Activated CD4-positive, alpha-beta T cell treated with anti-CD3 and anti-CD28 coated beads for 4 hours (primary cell): ENCODE results near the gene TMEM87B.
A peak's percentile ranks its signal among the peaks of the same experiment; 100 is the strongest.
"Not testable (repeated sequence)": the region's sequence is repeated elsewhere in the genome, so short reads cannot be mapped to it uniquely, and the experiment has no call there.

Experiments used
- DNase-seq, 2 donors: peaks; one replicate each; pipeline ENCODE4 v3.0.0-alpha.2; 2020

Gene TMEM87B

DNA sequence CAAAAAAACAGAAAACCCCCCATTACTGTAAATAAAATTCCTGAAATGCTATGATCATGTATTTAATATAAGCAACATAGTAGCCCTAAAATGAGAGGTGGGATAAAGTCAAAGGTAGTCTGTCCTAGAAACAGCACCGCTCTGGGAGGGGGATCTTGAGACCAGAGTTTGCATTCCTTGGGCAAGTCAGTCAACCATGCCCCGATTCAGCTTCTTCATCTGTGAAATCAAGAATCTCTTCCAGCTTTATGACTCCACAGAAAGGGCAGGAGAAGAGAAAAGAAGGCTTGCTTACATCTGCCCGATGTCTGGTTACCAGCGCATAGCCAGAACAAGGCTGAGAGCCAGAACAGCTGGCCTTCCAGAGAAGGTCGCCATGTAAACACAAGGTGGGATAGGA is 81.0 kb downstream of the TMEM87B start:
- no peak for DNase-seq

DNA sequence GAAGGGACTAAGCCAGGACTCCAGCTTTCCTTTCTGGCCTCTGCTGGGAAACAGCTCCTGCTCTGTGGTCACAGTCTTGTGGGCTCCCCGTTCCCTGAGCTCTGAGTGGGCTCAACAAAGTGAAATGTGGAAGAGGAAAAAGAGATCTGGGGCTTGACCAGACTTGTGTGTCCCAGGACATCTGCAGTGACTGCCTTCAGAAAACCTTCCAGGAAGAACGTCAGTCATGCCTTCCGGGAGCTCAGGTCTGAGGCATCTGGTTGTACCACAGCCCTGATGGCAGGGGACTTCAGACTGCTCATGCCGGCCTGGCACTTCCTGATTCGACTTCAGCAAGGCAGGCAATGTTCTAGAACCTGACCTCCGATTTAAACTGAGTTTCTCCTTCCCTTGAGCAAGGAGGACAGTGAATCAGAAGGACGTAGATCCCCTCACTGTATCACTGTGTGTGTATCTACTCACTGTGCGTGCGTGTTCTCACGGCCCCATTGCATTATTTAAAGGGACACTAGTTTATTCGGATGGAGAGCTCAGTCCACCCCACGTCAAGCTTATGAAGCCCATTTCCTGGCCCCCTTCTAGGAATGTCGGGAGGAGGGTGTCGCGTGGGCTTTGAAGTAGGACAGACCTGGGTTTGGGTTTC is 82.6 kb downstream of the TMEM87B start:
- peak in 1 of 2 donors; percentile 13 for DNase-seq

DNA sequence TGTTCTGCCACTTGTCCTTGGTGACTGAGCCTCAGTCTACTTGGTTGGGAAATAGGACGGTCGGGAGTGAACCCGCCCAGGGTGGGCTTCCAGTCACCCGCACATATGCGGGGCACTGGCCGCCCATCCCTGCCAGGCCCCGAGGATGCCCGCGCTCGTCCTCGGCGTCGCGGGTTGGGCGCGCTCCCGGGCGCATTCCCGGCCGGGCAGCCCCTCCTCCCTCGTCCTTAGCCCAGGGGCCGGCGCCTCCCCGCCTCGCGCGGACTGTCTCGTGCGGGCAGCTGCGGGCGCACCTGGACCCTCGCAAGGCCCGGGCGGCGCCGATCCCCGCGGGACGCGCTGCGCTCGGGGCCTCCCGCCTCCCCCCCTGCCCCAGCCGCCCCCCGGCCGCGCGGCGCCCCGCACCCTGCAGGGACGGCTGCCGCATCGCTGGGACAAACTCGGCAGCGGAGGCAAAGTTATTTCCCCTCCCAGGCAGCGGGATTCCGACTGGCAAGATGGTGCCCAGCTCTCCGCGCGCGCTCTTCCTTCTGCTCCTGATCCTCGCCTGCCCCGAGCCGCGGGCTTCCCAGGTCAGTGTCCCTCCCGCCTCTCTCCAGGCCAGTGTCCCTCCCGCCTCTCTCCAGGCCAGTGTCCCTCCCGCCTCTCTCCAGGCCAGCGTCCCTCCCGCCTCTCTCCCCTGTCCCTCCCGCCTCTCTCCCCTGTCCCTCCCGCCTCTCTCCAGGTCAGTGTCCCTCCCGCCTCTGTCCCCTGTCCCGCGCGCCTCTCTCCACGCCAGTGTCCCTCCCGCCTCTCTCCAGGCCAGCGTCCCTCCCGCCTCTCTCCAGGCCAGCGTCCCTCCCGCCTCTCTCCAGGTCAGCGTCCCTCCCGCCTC is 83.3 kb downstream of the TMEM87B start, which contains the start of gene FBLN7:
Gene FBLN7, plus strand, starts transcription at position 227 of the 874 bp plus-strand sequence. Its CDS starts 271 bp downstream, at position 498.
- peak in 1 of 2 donors; percentile 13 for DNase-seq

DNA sequence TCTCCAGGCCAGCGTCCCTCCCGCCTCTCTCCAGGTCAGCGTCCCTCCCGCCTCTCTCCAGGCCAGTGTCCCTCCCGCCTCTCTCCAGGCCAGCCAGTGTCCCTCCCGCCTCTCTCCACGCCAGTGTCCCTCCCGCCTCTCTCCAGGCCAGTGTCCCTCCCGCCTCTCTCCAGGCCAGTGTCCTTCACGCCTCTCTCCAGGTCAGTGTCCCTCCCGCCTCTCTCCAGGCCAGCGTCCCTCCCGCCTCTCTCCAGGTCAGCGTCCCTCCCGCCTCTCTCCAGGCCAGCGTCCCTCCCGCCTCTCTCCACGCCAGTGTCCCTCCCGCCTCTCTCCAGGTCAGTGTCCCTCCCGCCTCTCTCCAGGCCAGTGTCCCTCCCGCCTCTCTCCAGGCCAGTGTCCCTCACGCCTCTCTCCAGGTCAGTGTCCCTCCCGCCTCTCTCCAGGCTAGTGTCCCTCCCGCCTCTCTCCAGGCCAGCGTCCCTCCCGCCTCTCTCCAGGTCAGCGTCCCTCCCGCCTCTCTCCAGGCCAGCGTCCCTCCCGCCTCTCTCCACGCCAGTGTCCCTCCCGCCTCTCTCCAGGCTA is 84.1 kb downstream of the TMEM87B start:
- DNase-seq: not testable (repeated sequence)

DNA sequence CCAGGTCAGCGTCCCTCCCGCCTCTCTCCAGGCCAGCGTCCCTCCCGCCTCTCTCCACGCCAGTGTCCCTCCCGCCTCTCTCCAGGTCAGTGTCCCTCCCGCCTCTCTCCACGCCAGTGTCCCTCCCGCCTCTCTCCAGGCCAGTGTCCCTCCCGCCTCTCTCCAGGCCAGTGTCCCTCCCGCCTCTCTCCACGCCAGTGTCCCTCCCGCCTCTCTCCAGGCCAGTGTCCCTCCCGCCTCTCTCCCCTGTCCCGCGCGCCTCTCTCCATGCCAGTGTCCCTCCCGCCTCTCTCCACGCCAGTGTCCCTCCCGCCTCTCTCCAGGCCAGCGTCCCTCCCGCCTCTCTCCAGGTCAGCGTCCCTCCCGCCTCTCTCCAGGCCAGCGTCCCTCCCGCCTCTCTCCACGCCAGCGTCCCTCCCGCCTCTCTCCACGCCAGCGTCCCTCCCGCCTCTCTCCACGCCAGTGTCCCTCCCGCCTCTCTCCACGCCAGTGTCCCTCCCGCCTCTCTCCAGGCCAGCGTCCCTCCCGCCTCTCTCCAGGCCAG is 84.7 kb downstream of the TMEM87B start:
- DNase-seq: not testable (repeated sequence)

DNA sequence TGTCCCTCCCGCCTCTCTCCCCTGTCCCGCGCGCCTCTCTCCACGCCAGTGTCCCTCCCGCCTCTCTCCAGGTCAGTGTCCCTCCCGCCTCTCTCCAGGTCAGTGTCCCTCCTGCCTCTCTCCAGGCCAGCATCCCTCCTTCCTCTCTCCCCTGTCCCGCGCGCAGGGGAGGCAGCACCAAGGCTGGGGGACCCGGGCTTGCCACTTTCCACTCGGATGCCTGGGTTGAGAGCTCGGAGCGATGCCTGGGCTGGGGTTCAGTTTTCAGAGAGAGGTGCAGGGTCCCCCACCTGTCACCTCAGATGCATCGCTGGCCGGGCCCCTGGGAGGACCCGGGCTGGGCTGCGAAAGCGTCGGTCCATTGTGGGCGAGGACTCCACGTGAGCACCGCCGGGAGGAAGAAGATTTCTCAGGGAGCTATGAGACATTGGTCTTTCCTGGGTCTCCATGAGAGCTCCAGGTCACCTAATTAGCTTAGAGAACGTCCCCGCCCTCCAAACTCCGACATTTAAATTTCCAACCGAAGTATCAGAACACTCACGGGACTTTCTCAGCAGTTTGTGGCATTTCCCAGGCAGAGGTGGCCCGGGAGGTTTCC is 85.2 kb downstream of the TMEM87B start:
- no peak for DNase-seq

DNA sequence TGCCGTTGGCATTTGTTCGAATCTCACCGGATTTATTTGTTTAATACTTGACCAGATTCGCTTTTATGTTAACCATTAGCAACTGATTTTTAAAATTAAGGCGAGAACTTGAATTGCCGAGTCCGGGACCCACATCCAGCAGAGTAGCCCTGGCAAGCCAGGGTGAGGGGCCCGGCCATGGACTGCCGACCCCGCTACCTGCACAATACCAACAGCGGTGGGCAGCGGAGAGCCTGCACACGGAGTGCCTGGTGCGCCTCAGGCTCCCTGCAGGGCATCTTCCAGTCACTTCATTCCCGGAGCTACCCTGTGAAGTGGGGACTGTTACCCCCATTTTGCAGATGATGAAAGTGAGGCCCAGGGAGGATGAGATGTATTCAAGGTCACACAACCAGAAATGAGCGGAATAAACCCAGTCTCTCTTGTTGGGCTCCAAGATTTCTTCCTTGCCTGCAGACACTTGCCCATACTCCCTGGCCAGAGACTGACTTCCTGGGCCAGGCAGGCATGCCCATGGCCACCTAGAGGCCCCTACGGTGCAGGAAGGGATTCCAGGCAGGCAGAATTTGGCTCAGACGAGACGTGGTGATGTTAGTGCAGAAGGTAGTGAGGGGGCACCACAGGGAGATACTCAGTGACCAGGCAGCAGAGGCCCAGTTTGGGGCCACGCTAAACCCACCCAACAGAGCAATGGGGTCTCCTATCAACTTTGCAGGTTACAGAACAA is 86.0 kb downstream of the TMEM87B start:
- DNase-seq: no peak

DNA sequence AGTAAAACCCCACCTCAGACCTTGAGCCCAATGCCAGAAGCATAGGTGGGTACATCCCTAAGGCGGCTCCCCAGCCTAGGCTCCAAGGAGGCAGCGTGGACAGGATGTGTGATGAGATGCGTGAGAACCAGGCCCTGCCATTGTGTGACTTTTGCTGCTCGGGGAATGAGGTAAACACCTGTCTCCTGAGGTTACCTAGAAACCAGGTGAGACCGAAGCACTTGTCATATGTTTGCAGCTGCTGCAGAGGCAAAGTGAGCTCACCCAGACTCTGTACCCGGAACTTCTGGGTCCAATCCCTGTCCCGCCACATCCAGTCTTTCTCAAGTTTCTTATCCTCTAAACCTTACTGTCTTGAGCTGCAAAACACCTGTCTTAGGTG is 86.5 kb downstream of the TMEM87B start:
- no peak for DNase-seq

DNA sequence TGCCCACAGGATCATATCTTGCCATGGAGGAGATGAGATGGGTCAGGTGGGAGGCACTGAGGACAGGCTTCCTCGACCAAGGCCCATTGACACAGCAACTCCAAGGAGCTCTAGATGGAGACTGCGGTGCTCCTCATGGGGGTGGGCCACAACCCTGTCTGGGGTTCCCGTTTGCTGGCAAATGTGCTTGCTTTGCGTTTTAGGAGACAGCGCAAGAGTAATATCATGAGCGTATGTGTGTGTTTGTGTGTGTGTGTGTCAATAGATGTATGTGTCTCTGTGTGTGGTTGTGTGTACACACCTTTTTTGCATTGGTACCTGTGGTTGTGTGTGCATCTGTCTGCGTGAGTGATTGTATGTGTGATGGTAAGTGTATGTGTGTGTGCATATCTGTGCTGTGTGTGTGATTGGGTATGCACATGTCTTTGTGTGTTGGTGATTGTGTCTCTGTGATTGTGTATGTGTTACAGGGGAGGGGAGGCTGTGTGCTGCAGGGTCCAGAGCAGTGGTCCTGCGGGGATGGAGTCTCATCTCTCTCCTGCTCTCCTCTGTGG is 87.5 kb downstream of the TMEM87B start:
- DNase-seq: no peak

DNA sequence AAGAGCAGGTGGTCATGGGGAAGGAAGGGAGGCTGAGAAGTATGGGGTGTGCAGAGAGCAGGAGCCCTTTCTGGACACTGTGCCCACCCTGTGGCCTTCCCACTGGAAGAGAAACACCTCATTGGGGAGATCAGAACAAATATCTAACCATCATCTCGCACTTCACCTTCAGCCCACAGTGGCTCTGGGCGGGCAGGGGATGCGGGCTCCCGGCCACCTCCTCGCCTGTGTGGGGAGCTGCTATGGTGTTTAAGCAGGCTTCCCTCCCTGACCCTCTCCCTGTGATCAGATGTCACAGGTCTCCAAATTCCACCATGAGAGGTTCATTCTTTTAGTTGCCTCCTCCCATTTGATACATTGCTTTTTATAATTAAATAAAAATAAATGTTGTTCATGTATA is 88.1 kb downstream of the TMEM87B start:
- no peak for DNase-seq

DNA sequence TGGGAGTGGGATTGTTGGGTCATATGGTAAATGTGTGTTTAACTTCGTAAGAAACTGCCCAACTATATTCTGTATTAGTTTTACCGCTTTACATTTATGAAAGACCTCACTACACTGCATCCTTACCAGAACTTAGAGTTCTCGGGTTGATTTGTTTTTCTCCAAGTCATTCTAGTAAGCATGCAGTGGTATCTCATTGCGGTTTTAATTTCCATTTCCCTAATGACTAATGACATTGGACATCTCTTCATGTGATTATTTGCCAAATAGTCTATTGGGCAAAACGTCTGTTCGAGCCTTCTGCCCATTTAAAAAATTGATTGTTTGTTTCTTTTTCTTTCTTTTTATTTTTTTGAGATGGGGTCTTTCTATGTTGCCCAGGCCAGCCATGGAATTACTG is 89.9 kb downstream of the TMEM87B start:
- no peak for DNase-seq

DNA sequence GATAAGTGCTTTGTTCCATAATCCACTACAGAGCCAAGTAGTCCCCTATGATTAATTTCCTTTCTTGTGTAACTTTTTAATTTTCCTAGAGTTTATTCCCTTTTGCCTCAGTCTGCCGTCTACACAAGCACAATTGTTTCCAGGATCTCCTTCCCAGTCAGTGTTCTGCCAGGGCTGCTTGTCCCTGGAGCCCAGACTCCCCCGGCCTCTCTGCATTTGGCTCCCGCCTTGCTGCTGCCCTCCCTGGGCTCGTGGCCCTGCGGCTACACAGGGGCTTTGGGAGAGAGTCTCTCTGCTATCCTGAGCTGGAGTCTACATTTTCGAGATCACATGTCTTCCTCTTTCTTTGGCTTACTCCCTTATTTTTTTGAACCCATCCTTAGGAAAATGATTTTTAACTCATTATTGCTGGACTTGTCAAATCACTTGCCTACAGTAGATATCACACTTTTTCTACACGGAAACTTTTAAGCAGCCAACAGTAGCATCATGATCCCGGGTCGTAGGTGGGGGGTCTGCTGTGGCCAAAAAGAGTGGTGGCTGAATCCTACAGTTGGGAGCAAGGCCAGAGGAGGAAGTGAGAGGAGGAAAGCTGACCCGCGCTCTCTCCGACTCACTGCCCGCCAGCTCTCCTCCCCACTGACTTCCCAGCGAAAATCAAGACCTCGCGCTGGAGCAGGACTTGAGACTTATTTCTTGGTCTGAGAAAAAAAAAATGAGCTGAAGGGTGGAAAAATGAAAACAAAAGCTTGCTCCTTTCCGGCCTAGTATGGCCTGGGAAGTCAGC is 92.5 kb downstream of the TMEM87B start:
- no peak for DNase-seq

DNA sequence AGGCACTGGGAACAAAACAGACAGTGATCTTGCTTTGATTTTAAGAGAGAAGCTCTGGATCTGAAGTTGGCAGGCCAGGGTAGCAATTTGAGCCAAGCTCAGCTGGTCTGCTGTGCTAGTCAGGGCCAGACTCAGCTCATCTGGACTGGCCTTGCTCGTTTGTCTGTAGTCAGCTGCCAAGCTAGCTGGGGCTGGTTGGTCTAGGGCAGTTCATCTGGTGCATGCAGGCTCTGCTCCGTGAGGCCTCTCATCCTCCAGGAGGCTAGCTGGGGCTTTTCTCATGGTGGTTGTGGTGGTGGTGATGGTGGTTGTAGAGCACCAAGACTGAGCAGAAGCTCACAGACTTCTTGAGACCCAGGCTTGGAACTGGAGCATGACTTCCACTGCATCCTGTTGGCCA is 93.4 kb downstream of the TMEM87B start:
- no peak for DNase-seq

DNA sequence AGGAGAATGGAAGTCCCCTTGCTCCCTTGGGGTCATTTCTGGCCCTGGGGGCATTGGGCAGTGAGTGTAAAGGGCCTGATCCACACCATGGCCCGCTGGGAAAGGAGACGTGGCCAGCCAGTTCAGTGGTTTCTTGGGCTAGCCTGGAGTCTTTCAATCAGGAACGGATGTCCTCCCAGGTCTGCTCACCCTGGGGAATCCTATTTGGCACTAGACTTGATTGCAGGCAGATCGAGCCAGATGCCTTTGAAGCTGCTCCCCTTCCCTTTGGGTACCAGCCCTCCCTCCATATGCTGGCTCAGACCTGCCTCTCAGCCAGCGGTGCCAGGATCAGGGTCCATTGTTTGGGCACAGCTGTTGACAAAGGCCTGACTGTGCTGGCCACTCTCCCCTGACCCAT is 94.1 kb downstream of the TMEM87B start:
- DNase-seq: no peak

DNA sequence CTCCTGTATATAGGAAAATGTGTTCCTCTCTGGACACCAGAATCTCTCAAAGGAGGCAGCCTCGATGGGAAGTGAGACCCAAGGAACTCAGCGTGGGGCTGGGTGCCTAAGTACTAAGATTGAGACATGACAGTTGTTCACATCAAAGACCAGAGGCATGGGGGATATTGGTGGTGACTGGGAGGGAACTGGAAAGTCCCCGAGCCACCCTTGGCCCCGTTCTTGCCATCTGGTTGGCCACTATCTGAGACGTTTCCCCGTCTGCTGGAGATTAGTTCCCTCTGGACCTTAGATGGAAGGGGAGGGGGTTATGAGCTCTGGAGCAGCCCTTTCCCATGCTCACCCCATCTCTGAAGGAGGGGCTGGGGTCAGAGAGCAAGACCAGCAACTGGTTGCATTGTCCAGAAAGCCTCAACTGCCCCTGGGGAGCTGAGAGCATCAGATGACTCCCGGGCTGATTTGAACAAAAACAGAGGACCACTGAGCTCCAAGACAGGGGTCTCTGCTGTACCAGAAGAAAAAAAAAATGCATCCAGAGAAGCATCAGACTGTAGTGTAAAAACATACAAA is 94.9 kb downstream of the TMEM87B start:
- no peak for DNase-seq

DNA sequence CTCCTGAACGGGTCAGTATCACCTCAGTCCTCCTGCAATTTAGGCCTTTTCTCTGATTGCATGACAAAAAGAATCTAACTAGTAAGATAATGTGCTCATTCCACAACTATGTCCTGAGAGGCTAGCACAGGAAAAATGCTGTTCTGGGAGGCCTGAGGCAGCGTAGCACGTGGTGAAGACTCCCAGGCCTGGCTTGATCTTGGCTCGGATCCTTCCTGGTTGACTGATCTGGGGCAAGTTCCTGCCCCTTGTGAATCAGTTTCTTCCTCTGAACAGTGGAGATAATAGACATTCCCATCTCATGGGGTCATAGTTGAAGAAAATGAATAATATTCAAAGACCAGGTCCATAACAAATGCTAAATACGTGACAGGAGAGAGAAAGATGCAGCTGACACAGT is 95.4 kb downstream of the TMEM87B start:
- no peak for DNase-seq

DNA sequence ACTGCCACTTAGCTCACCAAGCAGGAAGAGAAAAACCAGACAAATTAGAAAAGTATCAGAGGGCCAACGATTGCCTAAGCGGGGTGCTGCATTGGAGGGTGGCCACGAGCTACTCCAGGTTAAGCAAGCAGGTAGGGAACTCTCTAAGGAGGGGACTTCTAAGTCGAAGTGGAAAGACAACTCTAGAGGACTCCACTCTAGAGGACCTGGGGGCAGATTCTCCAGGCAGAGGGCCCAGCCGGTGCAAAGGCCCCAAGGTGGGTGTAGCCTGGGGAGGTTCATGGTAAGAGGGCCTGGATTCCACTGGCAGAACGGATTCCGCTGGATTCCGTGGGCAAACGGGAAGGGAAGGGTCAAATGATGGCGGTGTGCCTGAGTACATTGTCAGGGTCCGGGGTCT is 95.8 kb downstream of the TMEM87B start:
- no peak for DNase-seq

DNA sequence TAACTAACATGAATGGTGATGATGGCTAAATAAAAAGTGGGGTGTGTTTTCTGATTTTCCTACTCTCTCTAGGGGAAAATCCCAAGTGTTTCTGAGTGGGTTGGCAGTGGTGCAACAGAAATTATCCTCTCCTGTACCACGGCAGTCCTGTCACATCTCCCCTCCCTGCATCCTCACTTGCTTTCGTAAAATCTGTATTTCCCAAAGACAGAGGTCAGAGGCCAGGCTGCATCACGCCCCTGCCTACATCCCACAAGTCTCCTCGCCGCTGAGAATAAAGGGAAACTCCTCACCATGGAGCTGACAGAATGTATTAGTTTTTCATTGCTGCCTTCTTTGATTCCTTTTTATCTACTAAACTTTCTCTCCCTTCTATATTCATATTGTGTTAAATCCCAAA is 96.2 kb downstream of the TMEM87B start:
- DNase-seq: no peak

DNA sequence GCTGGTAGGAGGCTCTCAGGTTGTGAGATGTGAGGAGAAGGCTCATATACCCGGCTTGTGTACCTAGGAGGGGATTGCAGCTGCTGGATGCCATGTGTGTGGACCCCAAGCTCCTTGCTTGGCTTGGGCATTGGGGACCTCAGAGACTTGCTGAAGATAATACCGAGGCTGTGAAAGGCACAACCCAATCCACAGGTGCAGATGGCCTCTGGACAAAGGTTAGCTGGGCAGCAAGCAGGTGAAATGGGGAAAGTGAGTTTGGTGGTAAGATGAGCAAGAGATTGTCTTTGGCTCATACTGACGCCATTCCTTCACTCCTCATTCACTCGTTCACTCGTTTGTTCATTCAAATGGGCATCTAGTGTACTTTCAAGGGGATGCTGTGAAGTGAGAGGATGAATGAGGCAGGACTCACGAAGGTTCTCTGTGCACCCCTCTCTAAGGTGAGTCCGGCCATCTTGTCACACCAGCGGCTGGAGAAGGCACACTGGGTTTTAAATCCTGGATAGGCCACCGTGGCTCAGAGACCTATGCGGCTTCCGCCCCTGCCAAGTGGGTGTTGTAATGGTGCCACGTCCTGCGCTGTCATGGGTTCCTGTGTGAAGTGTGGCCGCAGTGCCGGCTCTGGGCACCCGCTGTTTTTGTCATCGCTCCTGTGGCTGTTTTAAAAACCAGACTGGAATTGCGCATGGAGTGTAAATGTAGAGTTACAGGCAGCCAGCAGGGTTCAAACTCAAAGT is 96.8 kb downstream of the TMEM87B start:
- DNase-seq: no peak

DNA sequence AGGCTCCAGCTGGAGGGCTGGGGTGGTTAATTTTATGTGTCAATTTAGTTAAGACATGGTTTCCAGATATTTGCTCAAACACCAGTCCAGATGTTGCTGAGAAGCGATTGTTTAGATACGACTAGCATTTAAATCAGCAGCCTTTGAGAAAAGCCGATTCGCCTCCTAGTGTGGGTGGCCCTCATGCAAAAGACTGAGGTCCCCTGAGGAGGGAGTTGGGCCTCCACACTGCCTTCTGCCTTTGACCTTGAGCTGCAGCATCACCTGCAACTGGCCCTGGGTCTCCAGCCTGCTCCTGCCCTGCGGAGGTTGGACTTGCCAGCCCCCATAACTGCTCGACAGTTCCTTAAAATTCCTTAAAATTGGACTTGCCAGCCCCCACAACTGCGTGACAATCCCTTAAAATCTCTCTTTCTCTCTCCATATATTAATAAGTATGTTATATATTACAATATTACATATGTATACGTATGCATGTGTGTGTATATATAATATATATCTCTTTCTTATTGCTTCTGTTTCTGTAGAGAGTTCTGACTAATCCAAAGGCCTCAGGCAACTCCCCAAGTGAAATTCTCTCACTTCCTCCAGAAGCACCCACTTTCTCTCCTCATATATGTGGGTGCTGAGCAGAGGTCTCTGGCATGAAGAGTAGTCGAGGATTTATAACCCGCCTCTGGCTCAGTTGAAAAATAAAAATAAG is 97.6 kb downstream of the TMEM87B start:
- no peak for DNase-seq
